Panc1 (cell line): ENCODE results near the gene CHCHD6. TPM values are rescaled to one million over a fixed set of nuclear protein-coding genes. Genes with fewer than 3 reads are reported as not detected.

Source experiments
- ATAC-seq: fragments of 200-7000 bp; cut with Tn5 transposase; 2 replicates; pipeline ENCODE4 v1.9.1; 2020; ENCODE audit warnings: mild to moderate bottlenecking, moderate library complexity
- BruUV-seq: library from RNA; stranded (reverse); fragments of 400-500 nt; replicated peaks from 2 replicates; lab custom pipeline; 2021; lab: Mats Ljungman, UMichigan
- CTCF ChIA-PET: fragments of 300-600 bp; sonication (Branson Sonifier 250); formaldehyde crosslinking; loops from one replicate; lab custom pipeline; 2022; ENCODE audit warnings: antibody characterized with exemption; lab: Charles Lee
- POLR2A ChIA-PET: fragments of 300-600 bp; sonication (Branson Sonifier 250); formaldehyde crosslinking; loops from one replicate; lab custom pipeline; 2022; ENCODE audit warnings: antibody characterized with exemption; lab: Charles Lee
- DNase-seq: peaks from one replicate; pipeline ENCODE4 v3.0.0-alpha.2; 2010; ENCODE audit warnings: low read depth, low spot score
- H3K27ac ChIP-seq: 2 replicates; pipeline ENCODE4 v1.5.1; 2011; ENCODE audit warnings: mild to moderate bottlenecking, low read length, inconsistent platforms
- H3K27me3 ChIP-seq: fragments of 200-500 bp; sonication (Bioruptor generic); 2 replicates; pipeline ENCODE4 v1.6.0; 2014; ENCODE audit warnings: low read length, inconsistent platforms; ENCODE audit not compliant: control insufficient read depth, insufficient read depth
- H3K36me3 ChIP-seq: fragments of 200-500 bp; sonication (Bioruptor generic); 2 replicates; pipeline ENCODE4 v1.5.1; 2014; ENCODE audit warnings: inconsistent platforms, mild to moderate bottlenecking, low read length, moderate library complexity; ENCODE audit not compliant: control insufficient read depth, insufficient read depth
- H3K4me1 ChIP-seq: 2 replicates; pipeline ENCODE4 v1.5.1; 2011; ENCODE audit warnings: inconsistent platforms, mild to moderate bottlenecking, low read length, moderate library complexity; ENCODE audit not compliant: control insufficient read depth, insufficient read depth
- H3K4me3 ChIP-seq, 2 experiments: 2 replicates each; pipeline ENCODE4 v1.5.1; 2011 to 2012; ENCODE audit warnings: low read depth in 2 of 2, low read length in 2 of 2, mild to moderate bottlenecking in 2 of 2, inconsistent platforms in 1 of 2, moderate library complexity in 1 of 2
- H3K9me3 ChIP-seq: fragments of 200-500 bp; sonication (Bioruptor generic); 2 replicates; pipeline ENCODE4 v1.5.1; 2014; ENCODE audit warnings: low read depth, mild to moderate bottlenecking, inconsistent platforms, low read length, moderate library complexity; ENCODE audit not compliant: control insufficient read depth, insufficient read depth
- CTCF ChIP-seq: fragments of 450-650 bp; IDR thresholded peaks from 2 replicates; pipeline ENCODE4 v1.5.1; 2017; ENCODE audit warnings: mild to moderate bottlenecking
- POLR2AphosphoS5 ChIP-seq: IDR thresholded peaks from 2 replicates; pipeline ENCODE4 v1.6.1; 2012; ENCODE audit warnings: mild to moderate bottlenecking, low read depth, low read length, moderate library complexity
- REST ChIP-seq, 2 experiments: IDR thresholded peaks; 2 replicates each; pipeline ENCODE4 v1.6.1; 2011 to 2012; ENCODE audit warnings: low read depth in 2 of 2, control low read depth in 1 of 2, low read length in 1 of 2, mild to moderate bottlenecking in 1 of 2, moderate library complexity in 1 of 2; ENCODE audit not compliant: insufficient read depth in 1 of 2
- SIN3A ChIP-seq: IDR thresholded peaks from 2 replicates; pipeline ENCODE4 v1.6.1; 2012; ENCODE audit warnings: low read depth, mild to moderate bottlenecking, low read length, moderate library complexity, borderline replicate concordance; ENCODE audit not compliant: insufficient read depth
- TCF7L2 ChIP-seq: IDR thresholded peaks from 2 replicates; pipeline ENCODE4 v1.6.1; 2011; ENCODE audit warnings: mild to moderate bottlenecking, low read depth, low read length, inconsistent platforms
- in situ Hi-C: cut with HindIII; loops from 2 replicates; pipeline ENCODE4 v1.10.0; 2016; ENCODE audit warnings: low sequenced_read_pairs, low pct_unique_long_range_greater_than_20kb
- intact Hi-C: fragments of 100-400 bp; cut with micrococcal nuclease; formaldehyde crosslinking; loops from one replicate; pipeline ENCODE4 v1.10.0; 2022; ENCODE audit not compliant: unreplicated experiment
- total RNA-seq: library from RNA; stranded (reverse); gene quantifications from one replicate; pipeline ENCODE4 v1.2.1, GENCODE V29; 2021; ENCODE audit not compliant: unreplicated experiment

CHCHD6 gene
- total RNA-seq, 1 experiment from 2014 or later = 31.5 TPM

GRCh38 chr3:126872701-126873342 lies 168.8 kb downstream of the CHCHD6 start:
- H3K4me1 ChIP-seq = no peaks in the 10 kb centered on the region
- intact Hi-C loops (no loop called here), in situ Hi-C loops (no loop called here)
- ATAC-seq = no peak
- H3K27me3 ChIP-seq = no peaks in the 10 kb centered on the region
- ChIA-PET POLR2A (no interaction called here), CTCF (no interaction called here)
- no peak for DNase-seq
- TF ChIP-seq SIN3A (no peak), REST (IDR thresholded peaks at IDR 0.05; ENCODE audit: insufficient read depth in 1 of 2, low read depth in 2 of 2, low read length in 1 of 2) (no peak), TCF7L2 (no peak)
- no peak overlapping the region for H3K4me3 ChIP-seq
- no peaks in the 10 kb centered on the region for H3K36me3 ChIP-seq
- no TSS peak for BruUV-seq
- no peak overlapping the region for H3K27ac ChIP-seq
- H3K9me3 ChIP-seq = no peaks in the 10 kb centered on the region

GRCh38 chr3:126873416-126873815 lies 169.4 kb downstream of the CHCHD6 start:
- no peaks in the 10 kb centered on the region for H3K4me1 ChIP-seq
- ATAC-seq (no peak), DNase-seq (no peak)
- H3K36me3 ChIP-seq = no peaks in the 10 kb centered on the region
- no peak overlapping the region for H3K27ac ChIP-seq
- intact Hi-C loops = no loop called here
- in situ Hi-C loops = no loop called here
- no TSS peak for BruUV-seq
- POLR2A ChIA-PET = no interaction called here
- CTCF ChIA-PET = no interaction called here
- H3K27me3 ChIP-seq = no peaks in the 10 kb centered on the region
- no peaks in the 10 kb centered on the region for H3K9me3 ChIP-seq
- TF ChIP-seq CTCF = no peak
- no peak for TF ChIP-seq TCF7L2
- TF ChIP-seq REST (IDR thresholded peaks at IDR 0.05; ENCODE audit: insufficient read depth in 1 of 2, low read depth in 2 of 2, low read length in 1 of 2) = no peak
- TF ChIP-seq SIN3A = no peak
- no peak for TF ChIP-seq POLR2AphosphoS5
- H3K4me3 ChIP-seq = no peak overlapping the region
